ENCODE measurements around the gene PEPD.

PEPD gene

GRCh38 chr19:33437821-33438671, 83.5 kb downstream of the PEPD start:
- ChIA-PET CTCF (interaction anchor here (1.1 kb wide), 1 partner anchor 333 kb away, joined by 3 read pairs; no protein-coding TSS in a partner anchor), POLR2A (no interaction called here)
- TF ChIP-seq BHLHE40 (IDR thresholded peaks at IDR 0.05; ENCODE audit: borderline replicate concordance) (no peak), ELF4 (IDR thresholded peaks at IDR 0.05) (no peak), PKNOX1 (IDR thresholded peaks at IDR 0.05) (no peak), SUZ12 (IDR thresholded peaks at IDR 0.05) (no peak), NFRKB (IDR thresholded peaks at IDR 0.05) (no peak), L3MBTL2 (conservative IDR thresholded peaks at IDR 0.05) (no peak), SP1 (IDR thresholded peaks at IDR 0.05) (no peak), FOXA1 (IDR thresholded peaks at IDR 0.05) (no peak), FOXM1 (IDR thresholded peaks at IDR 0.05; ENCODE audit: borderline replicate concordance) (no peak), ZNF384 (IDR thresholded peaks at IDR 0.05) (no peak), CTBP1 (IDR thresholded peaks at IDR 0.05; ENCODE audit: borderline replicate concordance) (no peak)
- DNase-seq (ENCODE audit: extremely low spot score), result no peak

DNA sequence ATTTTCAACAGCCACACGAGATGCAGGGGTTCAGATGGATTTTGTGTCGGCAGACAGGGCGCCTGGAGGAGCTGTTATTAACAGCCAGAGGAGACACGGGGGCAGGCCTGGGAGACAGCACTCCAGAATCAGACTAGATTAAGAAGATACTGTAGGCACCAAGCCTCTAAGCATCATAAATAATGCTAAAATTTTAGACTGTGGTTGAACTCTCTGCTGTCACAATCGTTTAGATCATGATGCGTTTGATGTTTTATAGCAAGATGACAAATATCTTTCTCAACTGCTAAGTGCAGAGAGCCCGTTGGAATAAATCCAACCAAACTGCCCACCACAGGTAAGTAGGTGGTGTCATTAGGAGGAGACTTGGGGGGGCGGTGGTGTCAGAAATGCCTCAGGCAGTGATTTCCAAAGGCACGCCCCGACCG, 84.2 kb downstream of the PEPD start:
- CTCF ChIA-PET, result interaction anchor here (1.1 kb wide), 1 partner anchor 334 kb away, joined by 3 read pairs; no protein-coding TSS in a partner anchor
- POLR2A ChIA-PET, result no interaction called here
- no peak for DNase-seq (ENCODE audit: extremely low spot score)
- TF ChIP-seq TARDBP (IDR thresholded peaks at IDR 0.05), result no peak
- TF ChIP-seq CTBP1 (IDR thresholded peaks at IDR 0.05; ENCODE audit: borderline replicate concordance), result no peak
- TF ChIP-seq L3MBTL2 (conservative IDR thresholded peaks at IDR 0.05), result no peak
- TF ChIP-seq FOXM1 (IDR thresholded peaks at IDR 0.05; ENCODE audit: borderline replicate concordance), result no peak
- TF ChIP-seq SUZ12 (IDR thresholded peaks at IDR 0.05), result no peak
- no peak for TF ChIP-seq NFRKB (IDR thresholded peaks at IDR 0.05)
- no peak for TF ChIP-seq ELF4 (IDR thresholded peaks at IDR 0.05)
- TF ChIP-seq PKNOX1 (IDR thresholded peaks at IDR 0.05), result no peak
- TF ChIP-seq LEF1 (IDR thresholded peaks at IDR 0.05; ENCODE audit: borderline replicate concordance), result no peak
- no peak for TF ChIP-seq HDGF (IDR thresholded peaks at IDR 0.05; ENCODE audit: borderline replicate concordance)
- no peak for TF ChIP-seq ZNF384 (IDR thresholded peaks at IDR 0.05)
- TF ChIP-seq BHLHE40 (IDR thresholded peaks at IDR 0.05; ENCODE audit: borderline replicate concordance), result no peak
- no peak for TF ChIP-seq FOXK2 (IDR thresholded peaks at IDR 0.05)

DNA sequence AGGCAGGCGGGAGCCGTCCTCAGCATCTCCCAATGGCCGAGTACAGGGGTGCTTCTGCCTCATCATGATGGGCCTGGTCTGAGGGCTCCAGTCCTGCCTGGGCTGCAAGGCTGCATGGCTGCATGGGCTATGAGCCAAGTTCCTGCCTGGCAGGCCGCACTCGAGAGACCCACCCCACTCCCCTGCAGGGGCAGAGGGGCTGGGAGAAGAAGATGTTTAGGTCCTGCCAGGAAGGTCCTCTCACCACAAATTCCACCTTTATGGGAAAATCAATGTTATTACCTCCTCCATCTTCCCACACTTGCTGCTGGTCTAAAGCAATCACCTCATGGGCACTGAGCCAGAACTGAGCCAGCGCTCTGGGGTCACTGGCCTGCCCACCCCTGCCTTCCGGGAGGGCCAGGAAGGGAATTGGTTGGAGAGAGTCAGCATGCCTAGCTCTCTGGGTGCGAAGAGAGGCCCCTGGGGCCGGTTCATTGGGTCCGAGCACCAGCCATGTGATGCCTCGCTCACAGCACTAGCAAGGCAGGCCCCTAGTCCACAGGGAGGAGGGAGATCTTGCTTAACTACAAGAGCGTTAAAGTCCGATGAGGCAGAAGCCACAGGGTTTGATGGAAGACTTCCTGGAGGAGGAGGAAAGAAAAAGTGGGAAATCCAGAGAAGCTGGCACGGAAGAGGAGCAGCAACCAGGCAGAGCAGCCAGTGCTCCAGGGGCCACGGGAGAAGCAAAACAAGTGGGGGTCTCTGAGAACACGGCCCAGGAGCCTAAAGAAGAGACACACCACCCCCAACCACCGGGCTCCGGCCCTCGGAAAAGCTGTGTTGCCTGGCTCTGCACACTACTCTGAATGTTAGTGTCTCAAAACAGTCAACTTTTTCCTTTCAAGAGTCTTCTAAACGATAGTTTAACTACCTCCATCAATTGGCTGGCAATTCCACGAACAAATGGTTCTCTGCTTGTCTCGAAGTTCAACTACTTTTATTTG, 84.9 kb downstream of the PEPD start:
- ChIA-PET POLR2A (no interaction called here), CTCF (interaction anchor here (1.1 kb wide), 1 partner anchor 335 kb away, joined by 3 read pairs; no protein-coding TSS in a partner anchor)
- no peak for DNase-seq (ENCODE audit: extremely low spot score)
- TF ChIP-seq FOXK2 (IDR thresholded peaks at IDR 0.05) (no peak), NFRKB (IDR thresholded peaks at IDR 0.05) (no peak), L3MBTL2 (conservative IDR thresholded peaks at IDR 0.05) (no peak), SUZ12 (IDR thresholded peaks at IDR 0.05) (no peak), FOXM1 (IDR thresholded peaks at IDR 0.05; ENCODE audit: borderline replicate concordance) (no peak), FOXA1 (IDR thresholded peaks at IDR 0.05) (no peak), PKNOX1 (IDR thresholded peaks at IDR 0.05) (no peak), SP1 (IDR thresholded peaks at IDR 0.05) (no peak), ZNF384 (IDR thresholded peaks at IDR 0.05) (no peak), ELF4 (IDR thresholded peaks at IDR 0.05) (no peak), HDGF (IDR thresholded peaks at IDR 0.05; ENCODE audit: borderline replicate concordance) (no peak)

DNA sequence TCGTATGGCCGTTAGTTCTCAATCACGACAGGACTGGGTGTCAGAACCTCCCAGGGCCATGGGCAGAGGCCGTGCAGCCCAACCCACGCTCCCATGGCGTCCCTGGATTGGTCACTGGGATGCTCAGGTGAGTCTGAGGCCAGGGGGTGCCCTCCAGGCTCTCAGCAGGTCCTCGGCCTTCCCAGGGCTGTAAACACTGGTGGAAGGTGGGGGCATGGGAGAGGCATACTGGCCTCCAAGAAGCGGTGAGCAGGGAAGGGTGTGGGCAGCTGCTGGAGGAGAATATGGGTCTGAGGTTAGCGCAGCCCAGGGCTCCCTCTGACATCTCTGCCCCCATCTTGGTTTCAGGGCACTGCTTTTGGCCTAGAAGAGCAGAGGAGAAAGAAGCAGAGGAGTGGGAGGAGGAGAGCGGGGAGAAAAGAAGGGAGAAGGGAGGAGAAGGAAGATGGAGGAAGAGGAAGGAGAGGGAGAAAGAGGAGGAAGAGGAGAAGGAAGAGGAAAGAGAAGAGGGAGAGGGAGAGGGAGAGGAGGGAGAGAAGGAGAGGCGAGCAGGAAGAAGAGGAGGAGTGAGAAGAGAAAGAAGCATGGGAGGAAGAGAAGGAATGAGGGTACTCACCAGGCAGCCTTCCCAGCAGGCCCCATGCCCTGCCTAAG, 85.8 kb downstream of the PEPD start:
- TF ChIP-seq CTBP1 (IDR thresholded peaks at IDR 0.05; ENCODE audit: borderline replicate concordance) (no peak), BHLHE40 (IDR thresholded peaks at IDR 0.05; ENCODE audit: borderline replicate concordance) (no peak), NFRKB (IDR thresholded peaks at IDR 0.05) (no peak), PKNOX1 (IDR thresholded peaks at IDR 0.05) (no peak), SUZ12 (IDR thresholded peaks at IDR 0.05) (no peak), FOXM1 (IDR thresholded peaks at IDR 0.05; ENCODE audit: borderline replicate concordance) (no peak), HDGF (IDR thresholded peaks at IDR 0.05; ENCODE audit: borderline replicate concordance) (no peak), ARNT (IDR thresholded peaks at IDR 0.05) (no peak), FOXA1 (IDR thresholded peaks at IDR 0.05) (no peak), L3MBTL2 (conservative IDR thresholded peaks at IDR 0.05) (no peak), SP1 (IDR thresholded peaks at IDR 0.05) (no peak), FOXK2 (IDR thresholded peaks at IDR 0.05) (no peak)
- POLR2A ChIA-PET, result no interaction called here
- CTCF ChIA-PET, result no interaction called here
- DNase-seq (ENCODE audit: extremely low spot score), result no peak

Measured in HEK293T (cell line).